CD8-positive, alpha-beta memory T cell (primary cell): ENCODE data around the gene ZNRD2. TPM values are rescaled to one million over a fixed set of nuclear protein-coding genes. Genes with fewer than 3 reads are reported as not detected.
A peak's percentile ranks its signal among the peaks of the same experiment; 100 is the strongest.

Experiments
- CTCF ChIA-PET: fragments of 350-600 bp; sonication (Branson Sonifier 250); formaldehyde crosslinking; loops from one replicate; lab custom pipeline; 2021; ENCODE audit warnings: antibody characterized with exemption; lab: Charles Lee
- POLR2A ChIA-PET: fragments of 350-600 bp; sonication (Branson Sonifier 250); formaldehyde crosslinking; loops from one replicate; lab custom pipeline; 2021; ENCODE audit warnings: antibody characterized with exemption; lab: Charles Lee
- DNase-seq, 5 donors: peaks; one replicate each; pipeline versions ENCODE4 v3.0.0 to v3.0.0-alpha.2; 2020 to 2022; ENCODE audit warnings: mixed read lengths in 1 of 5
- H3K27ac ChIP-seq: one replicate; pipeline ENCODE4 v1.7.0; 2013; ENCODE audit warnings: low read depth, mild to moderate bottlenecking, low read length, moderate library complexity
- H3K27me3 ChIP-seq: 2 replicates; pipeline ENCODE4 v1.7.0; 2013; ENCODE audit warnings: low read length, mild to moderate bottlenecking; ENCODE audit not compliant: insufficient read depth, poor library complexity, severe bottlenecking
- H3K36me3 ChIP-seq: 2 replicates; pipeline ENCODE4 v1.7.0; 2013; ENCODE audit warnings: mild to moderate bottlenecking, low read length, moderate library complexity; ENCODE audit not compliant: insufficient read depth
- H3K4me1 ChIP-seq: 2 replicates; pipeline ENCODE4 v1.7.0; 2013; ENCODE audit warnings: mild to moderate bottlenecking, low read length, moderate library complexity; ENCODE audit not compliant: insufficient read depth
- H3K4me3 ChIP-seq: 2 replicates; pipeline ENCODE4 v1.7.0; 2013; ENCODE audit warnings: mild to moderate bottlenecking, low read length
- H3K9me3 ChIP-seq: 2 replicates; pipeline ENCODE4 v1.7.0; 2013; ENCODE audit warnings: mild to moderate bottlenecking, low read length
- H3K27ac Mint-ChIP-seq, 8 donors: one replicate each; pipeline ENCODE4 v1.8.0; 2020 to 2021; ENCODE audit warnings: mixed read lengths in 8 of 8, mild to moderate bottlenecking in 6 of 8, inconsistent platforms in 3 of 8, moderate library complexity in 3 of 8
- H3K27me3 Mint-ChIP-seq, 2 donors: one replicate each; pipeline ENCODE4 v1.8.0; 2020 to 2021; ENCODE audit warnings: mixed read lengths in 2 of 2, mild to moderate bottlenecking in 1 of 2, moderate library complexity in 1 of 2
- H3K36me3 Mint-ChIP-seq, 3 donors: one replicate each; pipeline ENCODE4 v1.8.0; 2020 to 2021; ENCODE audit warnings: mixed read lengths in 3 of 3, inconsistent platforms in 1 of 3, mild to moderate bottlenecking in 1 of 3
- H3K4me1 Mint-ChIP-seq, 3 donors: one replicate each; pipeline ENCODE4 v1.8.0; 2020 to 2021; ENCODE audit warnings: mixed read lengths in 3 of 3, inconsistent platforms in 1 of 3, mild to moderate bottlenecking in 1 of 3
- H3K4me3 Mint-ChIP-seq, 7 donors: one replicate each; pipeline ENCODE4 v1.8.0; 2020 to 2021; ENCODE audit warnings: mixed read lengths in 7 of 7, mild to moderate bottlenecking in 6 of 7, moderate library complexity in 4 of 7, inconsistent platforms in 2 of 7
- H3K9me3 Mint-ChIP-seq, 5 donors: one replicate each; pipeline ENCODE4 v1.8.0; 2020 to 2022; ENCODE audit warnings: mixed read lengths in 5 of 5, mild to moderate bottlenecking in 3 of 5, moderate library complexity in 2 of 5, inconsistent platforms in 1 of 5
- polyA plus RNA-seq: library from polyadenylated mRNA; unstranded; fragments of 300-500 nt; fragmentation: Illumina TruSeq; gene quantifications from one replicate; pipeline ENCODE4 v1.2.3, GENCODE V29; 2021
- total RNA-seq, 2 experiments: library from RNA; stranded (reverse); gene quantifications; one replicate each; pipeline ENCODE4 v1.2.3, GENCODE V29; 2021

ZNRD2 gene
- total and polyA plus RNA-seq, 3 experiments from 2014 or later, result 69.6 to 81.4 (median 77.9) TPM

GRCh38 chr11:65525546-65526480 is 44.5 kb upstream of the ZNRD2 start:
- peaks cover 57% of the 10 kb centered on the region for H3K4me1 ChIP-seq
- no peaks in the 10 kb centered on the region for H3K9me3 Mint-ChIP-seq
- no peaks in the 10 kb centered on the region for H3K27me3 ChIP-seq
- H3K27ac ChIP-seq, result peak overlapping the region; percentile 76
- CTCF ChIA-PET, result interaction anchor here (0.7 to 3.8 kb wide), 8 partner anchors 15 to 211 kb away, joined by 3 to 42 read pairs (median 4); partner anchors contain the start of gene CDC42EP2
- peaks cover 21% of the 10 kb centered on the region for H3K36me3 ChIP-seq
- peak overlapping the region; percentile 81 to 91 (median 85) for H3K4me3 Mint-ChIP-seq
- H3K36me3 Mint-ChIP-seq, result peaks cover 0 to 27% (median 4%) of the 10 kb centered on the region in 3 donors
- peaks cover 49 to 66% (median 51%) of the 10 kb centered on the region in 3 donors for H3K4me1 Mint-ChIP-seq
- POLR2A ChIA-PET, result interaction anchor here (0.6 to 2.5 kb wide), 13 partner anchors 15 to 391 kb away, joined by 3 to 13 read pairs (median 3); partner anchors contain the start of genes FAM89B, MALAT1 and ZNRD2
- peak overlapping the region; percentile 75 for H3K4me3 ChIP-seq
- peak overlapping the region; percentile 16 to 89 (median 84) for H3K27ac Mint-ChIP-seq
- peaks cover 0 to 1% of the 10 kb centered on the region in 2 donors for H3K27me3 Mint-ChIP-seq
- no peaks in the 10 kb centered on the region for H3K9me3 ChIP-seq
- DNase-seq, result peak in 1 of 5 donors; percentile 25

- Mint-ChIP-seq H3K36me3 (peaks cover 0 to 36% (median 8%) of the 10 kb centered on the region in 3 donors), H3K9me3 (no peaks in the 10 kb centered on the region), H3K4me3 (peak overlapping the region in 6 of 7 donors; percentile 23 to 86 (median 80)), H3K27me3 (peaks cover 0 to 1% of the 10 kb centered on the region in 2 donors), H3K4me1 (peaks cover 48 to 64% (median 49%) of the 10 kb centered on the region in 3 donors), H3K27ac (peak overlapping the region in 1 of 8 donors; percentile 87)
- POLR2A ChIA-PET, result interaction anchor here (0.5 to 0.8 kb wide), 3 partner anchors 15 to 23 kb away, joined by 3 to 6 read pairs (median 3); no protein-coding TSS in a partner anchor
- H3K36me3 ChIP-seq, result peaks cover 29% of the 10 kb centered on the region
- H3K27me3 ChIP-seq, result no peaks in the 10 kb centered on the region
- no peak overlapping the region for H3K27ac ChIP-seq
- DNase-seq, result no peak
- H3K4me1 ChIP-seq, result peaks cover 55% of the 10 kb centered on the region
- H3K4me3 ChIP-seq, result no peak overlapping the region
- CTCF ChIA-PET, result interaction anchor here (2.3 to 3.8 kb wide), 3 partner anchors 10 to 66 kb away, joined by 7 to 42 read pairs (median 11); no protein-coding TSS in a partner anchor
- no peaks in the 10 kb centered on the region for H3K9me3 ChIP-seq
Observed at GRCh38 chr11:65526744-65527143, 43.5 kb upstream of the ZNRD2 start.

- Mint-ChIP-seq H3K9me3 (no peaks in the 10 kb centered on the region), H3K27me3 (peaks cover 0 to 1% of the 10 kb centered on the region in 2 donors), H3K36me3 (peaks cover 0 to 50% (median 10%) of the 10 kb centered on the region in 3 donors), H3K4me1 (peaks cover 28 to 43% (median 30%) of the 10 kb centered on the region in 3 donors), H3K4me3 (peak overlapping the region in 1 of 7 donors; percentile 10), H3K27ac (peak overlapping the region in 2 of 8 donors; percentile 2 to 50)
- DNase-seq, result no peak
- H3K36me3 ChIP-seq, result peaks cover 36% of the 10 kb centered on the region
- H3K4me1 ChIP-seq, result peaks cover 36% of the 10 kb centered on the region
- POLR2A ChIA-PET, result interaction anchor here (1.0 kb wide), 1 partner anchor 17 kb away, joined by 3 read pairs; no protein-coding TSS in a partner anchor
- H3K27me3 ChIP-seq, result no peaks in the 10 kb centered on the region
- H3K27ac ChIP-seq, result no peak overlapping the region
- no peak overlapping the region for H3K4me3 ChIP-seq
- CTCF ChIA-PET, result interaction anchor here (0.9 to 2.3 kb wide), 2 partner anchors 8 to 11 kb away, joined by 3 to 7 read pairs; no protein-coding TSS in a partner anchor
- H3K9me3 ChIP-seq, result no peaks in the 10 kb centered on the region
Observed at GRCh38 chr11:65528819-65529350, 41.4 kb upstream of the ZNRD2 start.

GRCh38 chr11:65529475-65530156 is 40.7 kb upstream of the ZNRD2 start:
- Mint-ChIP-seq H3K27me3 (no peaks in the 10 kb centered on the region), H3K27ac (peak overlapping the region in 7 of 8 donors; percentile 23 to 87 (median 60)), H3K4me3 (peak overlapping the region in 1 of 7 donors; percentile 32), H3K9me3 (no peaks in the 10 kb centered on the region), H3K36me3 (peaks cover 0 to 55% (median 12%) of the 10 kb centered on the region in 3 donors), H3K4me1 (peaks cover 20 to 35% (median 24%) of the 10 kb centered on the region in 3 donors)
- peaks cover 36% of the 10 kb centered on the region for H3K36me3 ChIP-seq
- peaks cover 29% of the 10 kb centered on the region for H3K4me1 ChIP-seq
- H3K4me3 ChIP-seq, result no peak overlapping the region
- H3K27ac ChIP-seq, result no peak overlapping the region
- POLR2A ChIA-PET, result interaction anchor here (0.5 to 1.0 kb wide), 3 partner anchors 8 to 17 kb away, joined by 3 to 7 read pairs (median 3); no protein-coding TSS in a partner anchor
- CTCF ChIA-PET, result interaction anchor here (0.9 kb wide), 1 partner anchor 10 kb away, joined by 3 read pairs; no protein-coding TSS in a partner anchor
- no peak for DNase-seq
- no peaks in the 10 kb centered on the region for H3K9me3 ChIP-seq
- H3K27me3 ChIP-seq, result no peaks in the 10 kb centered on the region

- Mint-ChIP-seq H3K27ac (peak overlapping the region in 7 of 8 donors; percentile 23 to 87 (median 52)), H3K36me3 (peaks cover 0 to 58% (median 14%) of the 10 kb centered on the region in 3 donors), H3K9me3 (no peaks in the 10 kb centered on the region), H3K4me1 (peaks cover 20 to 35% (median 24%) of the 10 kb centered on the region in 3 donors), H3K4me3 (peak overlapping the region in 1 of 7 donors; percentile 32), H3K27me3 (no peaks in the 10 kb centered on the region)
- ChIA-PET CTCF (interaction anchor here (2.7 kb wide), 1 partner anchor 11 kb away, joined by 11 read pairs; no protein-coding TSS in a partner anchor), POLR2A (interaction anchor here (0.6 kb wide), 1 partner anchor 17 kb away, joined by 3 read pairs; no protein-coding TSS in a partner anchor)
- Histone ChIP-seq H3K27ac (no peak overlapping the region), H3K27me3 (no peaks in the 10 kb centered on the region), H3K36me3 (peaks cover 36% of the 10 kb centered on the region), H3K4me3 (no peak overlapping the region), H3K9me3 (no peaks in the 10 kb centered on the region), H3K4me1 (peaks cover 29% of the 10 kb centered on the region)
- peak in 1 of 5 donors; percentile 45 for DNase-seq
Observed at GRCh38 chr11:65530157-65530496, 40.1 kb upstream of the ZNRD2 start.

GRCh38 chr11:65532388-65533064 is 37.8 kb upstream of the ZNRD2 start:
- no peaks in the 10 kb centered on the region for H3K27me3 ChIP-seq
- no peaks in the 10 kb centered on the region for H3K27me3 Mint-ChIP-seq
- no peak overlapping the region for H3K4me3 Mint-ChIP-seq
- no peak overlapping the region for H3K4me3 ChIP-seq
- H3K4me1 ChIP-seq, result peaks cover 13% of the 10 kb centered on the region
- no peak overlapping the region for H3K27ac Mint-ChIP-seq
- DNase-seq, result no peak
- no peaks in the 10 kb centered on the region for H3K9me3 ChIP-seq
- H3K4me1 Mint-ChIP-seq, result peaks cover 10 to 16% (median 14%) of the 10 kb centered on the region in 3 donors
- ChIA-PET POLR2A (interaction anchor here (0.6 kb wide), 1 partner anchor 283 kb away, joined by 5 read pairs; no protein-coding TSS in a partner anchor), CTCF (interaction anchor here (2.7 kb wide), 1 partner anchor 8 kb away, joined by 11 read pairs; no protein-coding TSS in a partner anchor)
- H3K9me3 Mint-ChIP-seq, result no peaks in the 10 kb centered on the region
- H3K36me3 ChIP-seq, result peaks cover 27% of the 10 kb centered on the region
- no peak overlapping the region for H3K27ac ChIP-seq
- peaks cover 0 to 68% (median 14%) of the 10 kb centered on the region in 3 donors for H3K36me3 Mint-ChIP-seq
